RWPE2 (cell line): ENCODE results near the gene PHLDB1.
A peak's percentile ranks its signal among the peaks of the same experiment; 100 is the strongest.

ENCODE experiments used
- ATAC-seq: fragments of 200-7000 bp; cut with Tn5 transposase; 3 replicates; pipeline ENCODE4 v1.9.1; 2021; ENCODE audit warnings: low read depth
- DNase-seq: peaks from one replicate; pipeline ENCODE4 v3.0.0-alpha.2; 2020; ENCODE audit warnings: low spot score
- H3K27ac ChIP-seq: fragments of 450-650 bp; 2 replicates; pipeline ENCODE4 v1.5.1; 2017; ENCODE audit warnings: mild to moderate bottlenecking; ENCODE audit not compliant: poor library complexity, severe bottlenecking
- H3K27me3 ChIP-seq: fragments of 250-450 bp; sonication (Bioruptor Pico); 2 replicates; pipeline ENCODE4 v1.5.1; 2021; ENCODE audit warnings: mild to moderate bottlenecking, moderate library complexity; ENCODE audit not compliant: insufficient read depth, poor library complexity, severe bottlenecking
- H3K36me3 ChIP-seq: fragments of 250-450 bp; sonication (Bioruptor Pico); 2 replicates; pipeline ENCODE4 v1.5.1; 2020; ENCODE audit warnings: low read depth, mild to moderate bottlenecking, moderate library complexity
- H3K4me1 ChIP-seq: fragments of 250-450 bp; sonication (Bioruptor Pico); 2 replicates; pipeline ENCODE4 v1.5.1; 2021; ENCODE audit warnings: mild to moderate bottlenecking, moderate library complexity; ENCODE audit not compliant: insufficient read depth, poor library complexity, severe bottlenecking
- H3K4me3 ChIP-seq: fragments of 250-450 bp; sonication (Bioruptor Pico); 2 replicates; pipeline ENCODE4 v1.5.1; 2021; ENCODE audit warnings: mild to moderate bottlenecking, moderate library complexity; ENCODE audit not compliant: severe bottlenecking
- H3K9me3 ChIP-seq: fragments of 250-450 bp; sonication (Bioruptor Pico); 2 replicates; pipeline ENCODE4 v1.5.1; 2021; ENCODE audit warnings: mild to moderate bottlenecking, moderate library complexity; ENCODE audit not compliant: severe bottlenecking
- TF ChIP-seq, protein P1 (sequence below): fragments of 450-650 bp; IDR thresholded peaks from one replicate; pipeline ENCODE4 v1.5.1; 2017; ENCODE audit warnings: mild to moderate bottlenecking, moderate library complexity; ENCODE audit not compliant: poor library complexity, severe bottlenecking

PHLDB1 gene

DNA sequence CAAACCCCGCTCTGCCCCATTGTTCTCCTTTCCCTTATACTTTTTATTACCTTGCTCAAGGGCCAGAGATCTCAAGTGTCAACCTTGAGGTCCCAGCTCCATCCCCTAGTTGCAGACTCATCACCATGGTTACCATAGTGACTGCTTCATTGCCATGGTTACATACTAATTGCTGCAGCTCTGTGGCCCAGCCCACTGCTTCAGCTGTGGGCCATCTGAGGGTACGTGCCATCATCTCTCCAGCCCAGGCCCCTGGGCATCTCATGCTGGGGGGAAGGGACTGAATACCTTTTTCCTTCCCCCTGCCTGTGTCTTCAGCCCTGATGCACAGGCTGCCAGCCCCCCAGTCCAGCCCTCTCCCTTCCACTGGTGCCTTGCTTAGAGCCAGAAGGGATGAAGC lies 49.8 kb downstream of the PHLDB1 start:
- Histone ChIP-seq H3K36me3 (peaks cover 34% of the 10 kb centered on the region), H3K27ac (no peak overlapping the region), H3K4me3 (no peak overlapping the region), H3K9me3 (no peaks in the 10 kb centered on the region), H3K27me3 (no peaks in the 10 kb centered on the region), H3K4me1 (no peaks in the 10 kb centered on the region)
- TF ChIP-seq, protein P1, sequence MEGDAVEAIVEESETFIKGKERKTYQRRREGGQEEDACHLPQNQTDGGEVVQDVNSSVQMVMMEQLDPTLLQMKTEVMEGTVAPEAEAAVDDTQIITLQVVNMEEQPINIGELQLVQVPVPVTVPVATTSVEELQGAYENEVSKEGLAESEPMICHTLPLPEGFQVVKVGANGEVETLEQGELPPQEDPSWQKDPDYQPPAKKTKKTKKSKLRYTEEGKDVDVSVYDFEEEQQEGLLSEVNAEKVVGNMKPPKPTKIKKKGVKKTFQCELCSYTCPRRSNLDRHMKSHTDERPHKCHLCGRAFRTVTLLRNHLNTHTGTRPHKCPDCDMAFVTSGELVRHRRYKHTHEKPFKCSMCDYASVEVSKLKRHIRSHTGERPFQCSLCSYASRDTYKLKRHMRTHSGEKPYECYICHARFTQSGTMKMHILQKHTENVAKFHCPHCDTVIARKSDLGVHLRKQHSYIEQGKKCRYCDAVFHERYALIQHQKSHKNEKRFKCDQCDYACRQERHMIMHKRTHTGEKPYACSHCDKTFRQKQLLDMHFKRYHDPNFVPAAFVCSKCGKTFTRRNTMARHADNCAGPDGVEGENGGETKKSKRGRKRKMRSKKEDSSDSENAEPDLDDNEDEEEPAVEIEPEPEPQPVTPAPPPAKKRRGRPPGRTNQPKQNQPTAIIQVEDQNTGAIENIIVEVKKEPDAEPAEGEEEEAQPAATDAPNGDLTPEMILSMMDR = no peak
- DNase-seq (no peak), ATAC-seq (no peak)

DNA sequence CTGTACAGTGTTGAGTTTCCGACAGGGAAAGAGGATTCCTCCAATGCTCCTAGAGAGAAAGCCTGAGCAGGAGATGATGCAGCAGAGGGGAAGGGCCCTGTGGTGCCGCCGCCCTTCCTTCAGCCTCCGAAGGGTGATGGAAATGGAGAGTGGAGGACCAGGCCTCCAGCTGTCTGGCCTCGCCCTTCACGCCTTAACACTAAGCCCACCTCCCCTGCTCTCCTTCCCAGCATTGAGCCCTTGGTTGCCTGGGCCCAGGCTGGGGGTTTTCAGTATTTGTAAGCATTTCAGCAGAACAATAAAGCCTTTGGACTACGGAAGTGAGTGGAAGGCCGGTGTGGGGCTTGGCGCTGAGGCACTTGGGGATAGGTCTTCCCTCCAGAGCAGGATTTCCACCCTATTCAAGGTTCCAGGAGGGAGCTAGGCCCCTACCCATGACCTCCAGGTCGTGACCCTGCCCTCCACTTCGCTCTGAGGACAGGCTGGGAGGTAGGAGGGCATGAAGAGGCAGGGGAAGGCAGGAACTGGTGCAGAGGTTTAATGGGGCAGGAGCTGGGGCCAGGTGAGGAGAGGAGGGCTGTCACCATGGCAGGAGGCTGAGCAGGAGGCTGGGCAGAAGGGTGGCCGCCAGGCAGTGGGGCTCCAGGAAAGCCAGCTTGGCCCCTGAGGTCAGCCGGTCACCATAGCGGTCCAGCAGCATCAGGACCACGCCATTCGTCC lies 50.5 kb downstream of the PHLDB1 start:
- Histone ChIP-seq H3K36me3 (peaks cover 30% of the 10 kb centered on the region), H3K27ac (peak overlapping the region; percentile 47), H3K4me1 (no peaks in the 10 kb centered on the region), H3K9me3 (no peaks in the 10 kb centered on the region), H3K4me3 (no peak overlapping the region), H3K27me3 (no peaks in the 10 kb centered on the region)
- ATAC-seq (no peak), DNase-seq (no peak)
- TF ChIP-seq, protein P1 = no peak

DNA sequence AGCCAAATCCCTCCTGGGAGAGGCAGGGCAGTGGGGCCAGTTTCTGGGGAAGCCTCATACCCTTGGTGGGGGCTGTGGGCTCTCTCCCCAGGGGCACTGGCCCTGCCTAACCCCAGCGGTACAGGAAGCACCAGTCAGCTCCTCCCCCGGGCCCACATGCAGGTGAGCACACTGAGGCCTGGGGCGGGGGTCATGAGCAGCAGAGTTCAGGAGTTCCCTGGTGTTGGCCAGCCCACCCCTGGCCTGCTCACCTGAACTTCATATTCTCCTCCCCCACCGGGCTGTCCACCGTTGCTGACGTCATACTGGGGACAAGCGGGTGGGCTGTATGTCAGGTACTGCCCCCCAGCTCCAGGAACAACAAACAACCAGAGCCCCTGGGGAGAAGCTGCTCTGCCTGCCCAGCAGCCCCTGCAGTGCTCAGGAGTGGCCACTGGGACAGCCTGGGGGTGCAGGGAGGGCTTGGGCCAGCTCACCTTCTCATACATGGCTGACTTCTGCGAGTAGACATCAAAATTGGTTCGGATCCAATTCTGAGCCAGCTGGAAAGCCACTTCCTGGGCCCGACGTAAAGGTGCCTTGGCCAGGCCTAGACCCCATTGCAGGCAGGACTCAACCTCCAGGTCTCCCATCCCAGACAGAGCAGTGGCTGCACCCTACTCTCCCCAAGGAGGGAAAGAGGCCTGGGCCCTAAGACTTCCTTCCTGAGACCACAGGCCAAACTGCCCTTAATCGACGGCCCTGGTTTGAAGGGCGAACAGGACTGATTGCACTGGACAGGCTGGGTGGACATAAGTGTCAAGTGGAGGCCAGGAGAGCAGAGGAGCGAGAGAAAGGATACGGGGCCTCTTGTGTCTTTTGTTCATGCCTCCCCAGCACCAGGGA lies 51.3 kb downstream of the PHLDB1 start:
- Histone ChIP-seq H3K27ac (peak overlapping the region; percentile 47), H3K4me1 (no peaks in the 10 kb centered on the region), H3K27me3 (no peaks in the 10 kb centered on the region), H3K9me3 (no peaks in the 10 kb centered on the region), H3K36me3 (peaks cover 22% of the 10 kb centered on the region), H3K4me3 (no peak overlapping the region)
- ATAC-seq (peak; percentile 48), DNase-seq (no peak)
- TF ChIP-seq, protein P1 = no peak

DNA sequence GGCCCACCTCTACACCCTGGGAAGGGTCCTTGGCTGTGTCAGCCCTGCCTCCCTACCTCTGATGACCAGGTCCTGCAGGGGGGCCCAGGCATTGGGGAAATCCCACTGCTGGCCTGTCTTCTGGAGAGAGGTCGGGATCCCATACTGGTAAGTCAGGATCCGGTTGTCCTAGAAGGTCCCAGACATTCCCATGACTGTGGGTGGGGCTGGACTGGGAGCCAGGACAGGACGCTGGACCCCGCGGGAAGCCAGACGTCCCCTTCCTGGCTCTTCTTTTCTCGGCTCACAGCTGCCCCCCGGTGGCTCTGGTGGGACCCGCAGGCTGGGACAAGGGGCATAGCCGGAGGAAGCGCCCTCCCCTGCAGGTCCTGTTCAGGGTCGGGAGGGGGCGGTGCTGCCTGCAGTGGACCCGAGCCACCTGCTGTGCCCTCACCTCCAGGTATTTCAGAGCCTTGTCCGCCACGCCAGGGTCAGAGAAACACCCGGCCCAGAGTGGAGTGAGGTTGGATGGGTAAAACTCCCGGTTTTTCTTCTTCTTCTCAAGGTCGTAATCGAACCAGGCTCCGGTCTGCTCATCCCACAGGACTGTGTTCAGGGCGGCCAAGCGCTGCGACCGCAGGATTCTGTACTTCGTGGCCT lies 52.0 kb downstream of the PHLDB1 start:
- ATAC-seq (peak; percentile 72), DNase-seq (no peak)
- Histone ChIP-seq H3K9me3 (no peaks in the 10 kb centered on the region), H3K27me3 (no peaks in the 10 kb centered on the region), H3K36me3 (peaks cover 16% of the 10 kb centered on the region), H3K4me3 (no peak overlapping the region), H3K4me1 (no peaks in the 10 kb centered on the region), H3K27ac (peak overlapping the region; percentile 47)
- TF ChIP-seq, protein P1 = peak; percentile 95
